AG10803 (cell line): Measurements from ENCODE around the gene PRR14.
A peak's percentile ranks its signal among the peaks of the same experiment; 100 is the strongest.

Source experiments
- DNase-seq: peaks from one replicate; pipeline ENCODE4 v3.0.0; 2010; ENCODE audit warnings: low read depth
- H3K4me3 ChIP-seq: 2 replicates; pipeline ENCODE4 v1.5.1; 2011; ENCODE audit warnings: mild to moderate bottlenecking, low read length, control low read depth
- TF ChIP-seq, protein P1 (sequence below): conservative IDR thresholded peaks from 2 replicates; pipeline ENCODE4 v1.5.1; 2011; ENCODE audit warnings: mild to moderate bottlenecking, low read length, control low read depth, inconsistent platforms

PRR14 gene

DNA sequence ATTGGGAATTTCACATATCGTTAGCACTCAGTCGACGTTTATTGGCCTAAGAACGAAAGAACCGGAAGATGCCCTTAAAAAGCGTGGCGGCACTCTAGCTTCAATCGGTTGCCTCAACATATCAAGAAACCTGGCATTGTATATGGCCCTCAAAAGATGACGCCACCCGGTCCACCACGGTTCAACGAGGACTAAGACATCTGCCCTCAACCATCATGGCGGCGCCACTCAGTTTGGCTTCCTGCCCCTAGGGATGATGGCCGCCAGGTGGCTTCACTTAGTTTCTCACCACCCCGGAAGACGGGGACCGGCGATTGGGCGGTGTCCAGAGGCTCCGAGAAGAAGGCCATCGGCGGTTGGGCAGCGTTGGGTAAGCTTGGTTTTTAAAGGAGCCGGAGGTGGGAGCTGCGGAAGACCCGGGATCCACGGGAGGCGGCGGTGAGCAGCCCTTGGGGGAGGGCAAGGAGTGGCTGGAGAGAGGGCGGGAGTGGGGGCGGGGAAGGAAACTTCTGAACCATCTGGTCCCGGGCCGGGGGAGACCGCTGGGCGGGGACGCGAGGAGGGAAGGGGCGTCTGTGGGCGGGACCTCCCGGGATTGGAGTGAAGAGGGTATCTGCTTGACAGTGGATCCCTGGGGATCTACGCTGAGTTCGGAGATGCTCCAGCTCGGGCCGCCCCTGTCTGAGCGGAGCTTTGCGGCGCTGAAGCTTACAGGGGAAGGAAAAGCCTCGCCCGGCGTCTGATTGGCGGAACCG lies at the start of gene PRR14:
TSS of gene PRR14 (plus strand) at position 592 of the 755 bp plus-strand sequence. CDS start 686 bp downstream, outside the sequence.
- DNase-seq = peak; percentile 99
- H3K4me3 ChIP-seq = peak within 1 kb of the TSS; percentile 91
- TF ChIP-seq, protein P1, sequence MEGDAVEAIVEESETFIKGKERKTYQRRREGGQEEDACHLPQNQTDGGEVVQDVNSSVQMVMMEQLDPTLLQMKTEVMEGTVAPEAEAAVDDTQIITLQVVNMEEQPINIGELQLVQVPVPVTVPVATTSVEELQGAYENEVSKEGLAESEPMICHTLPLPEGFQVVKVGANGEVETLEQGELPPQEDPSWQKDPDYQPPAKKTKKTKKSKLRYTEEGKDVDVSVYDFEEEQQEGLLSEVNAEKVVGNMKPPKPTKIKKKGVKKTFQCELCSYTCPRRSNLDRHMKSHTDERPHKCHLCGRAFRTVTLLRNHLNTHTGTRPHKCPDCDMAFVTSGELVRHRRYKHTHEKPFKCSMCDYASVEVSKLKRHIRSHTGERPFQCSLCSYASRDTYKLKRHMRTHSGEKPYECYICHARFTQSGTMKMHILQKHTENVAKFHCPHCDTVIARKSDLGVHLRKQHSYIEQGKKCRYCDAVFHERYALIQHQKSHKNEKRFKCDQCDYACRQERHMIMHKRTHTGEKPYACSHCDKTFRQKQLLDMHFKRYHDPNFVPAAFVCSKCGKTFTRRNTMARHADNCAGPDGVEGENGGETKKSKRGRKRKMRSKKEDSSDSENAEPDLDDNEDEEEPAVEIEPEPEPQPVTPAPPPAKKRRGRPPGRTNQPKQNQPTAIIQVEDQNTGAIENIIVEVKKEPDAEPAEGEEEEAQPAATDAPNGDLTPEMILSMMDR = no peak

GRCh38 chr16:30601966-30602365 lies 48.8 kb upstream of the PRR14 start:
- TF ChIP-seq, protein P1 = no peak
- no peak overlapping the region for H3K4me3 ChIP-seq
- no peak for DNase-seq

DNA sequence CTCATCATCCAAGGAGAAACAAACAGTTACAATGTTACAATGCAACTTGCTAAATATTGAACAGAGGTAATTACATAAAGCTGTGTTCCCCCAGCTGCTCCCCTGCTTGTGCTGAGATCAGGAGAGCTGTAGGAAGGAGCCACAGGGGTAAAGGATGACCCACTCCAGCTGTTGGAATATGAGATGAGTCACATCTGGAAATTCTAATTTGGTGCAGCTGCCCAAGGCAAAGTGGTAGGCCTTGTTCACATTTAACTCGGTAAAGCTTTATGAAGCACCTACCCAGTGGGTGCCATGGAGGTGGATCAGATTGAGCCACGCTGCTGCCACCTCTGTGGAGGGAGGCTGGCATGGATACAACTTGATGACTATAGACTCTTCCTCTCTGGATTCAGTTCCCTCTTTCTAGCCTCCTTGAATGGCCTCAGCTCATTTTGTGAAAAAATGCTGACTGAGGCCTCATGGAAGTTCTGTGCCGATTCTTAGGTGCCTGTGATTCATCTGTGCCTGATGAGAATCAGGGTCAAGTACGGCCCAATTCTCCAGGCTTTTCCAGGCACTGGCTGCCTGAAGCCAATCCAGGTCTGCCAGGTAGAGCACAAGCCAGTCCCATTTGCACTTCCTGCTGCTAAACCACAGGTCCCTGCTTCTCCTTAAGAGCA lies 48.0 kb upstream of the PRR14 start:
- no peak overlapping the region for H3K4me3 ChIP-seq
- DNase-seq = peak; percentile 48
- TF ChIP-seq, protein P1 = no peak

- H3K4me3 ChIP-seq = no peak overlapping the region
- DNase-seq = peak; percentile 36
- TF ChIP-seq, protein P1 = no peak
Measured at GRCh38 chr16:30603945-30604315, 46.8 kb upstream of the PRR14 start.

GRCh38 chr16:30604316-30604947 lies 46.3 kb upstream of the PRR14 start:
- TF ChIP-seq, protein P1 = no peak
- H3K4me3 ChIP-seq = no peak overlapping the region
- DNase-seq = no peak

DNA sequence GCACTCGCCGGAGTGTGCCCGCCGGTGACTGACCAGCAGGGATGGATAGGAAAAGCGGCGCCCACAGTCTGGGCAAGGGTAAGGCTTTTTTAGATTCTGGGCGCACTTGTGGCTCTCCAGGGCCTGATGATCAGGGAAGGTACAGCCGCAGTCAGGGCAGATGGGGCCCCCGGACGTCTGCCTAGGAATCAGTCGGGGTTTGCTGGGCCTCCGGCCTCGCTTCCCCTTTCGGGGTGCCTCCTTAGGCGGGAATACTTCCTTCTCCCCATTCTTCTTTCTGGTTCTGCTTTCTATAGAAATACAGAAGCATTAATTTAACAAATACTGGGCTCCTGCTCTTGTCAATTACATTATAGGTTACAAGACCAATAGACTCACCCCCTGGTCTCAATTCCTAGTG lies 45.6 kb upstream of the PRR14 start:
- H3K4me3 ChIP-seq = no peak overlapping the region
- TF ChIP-seq, protein P1 = no peak
- no peak for DNase-seq
